GM23248 (cell line): ENCODE measurements around the gene CST6. TPM values are rescaled to one million over a fixed set of nuclear protein-coding genes. Genes with fewer than 3 reads are reported as not detected.
"Not testable (repeated sequence)": the region's sequence is repeated elsewhere in the genome, so short reads cannot be mapped to it uniquely, and the experiment has no call there.

Source experiments
- DNase-seq: peaks from one replicate; pipeline ENCODE4 v3.0.0-alpha.2; 2015
- H2AFZ ChIP-seq: fragments of 200-600 bp; sonication (generic); 2 replicates; pipeline ENCODE4 v1.6.1; 2016; ENCODE audit warnings: antibody characterized with exemption
- H3F3A ChIP-seq: fragments of 200-600 bp; sonication (generic); 2 replicates; pipeline ENCODE4 v1.6.1; 2016; ENCODE audit warnings: mild to moderate bottlenecking, antibody characterized with exemption, mixed run types; ENCODE audit not compliant: insufficient read depth
- H3K27ac ChIP-seq: fragments of 200-600 bp; sonication (generic); 2 replicates; pipeline ENCODE4 v1.5.1; 2016; ENCODE audit warnings: mild to moderate bottlenecking
- H3K27me3 ChIP-seq: fragments of 200-600 bp; sonication (generic); replicated peaks from 2 replicates; pipeline ENCODE4 v1.6.1; 2016; ENCODE audit warnings: mild to moderate bottlenecking; ENCODE audit not compliant: insufficient read depth
- H3K36me3 ChIP-seq: fragments of 200-600 bp; sonication (generic); 2 replicates; pipeline ENCODE4 v1.6.1; 2016; ENCODE audit warnings: low read depth, mild to moderate bottlenecking
- H3K4me1 ChIP-seq: fragments of 200-600 bp; sonication (generic); 2 replicates; pipeline ENCODE4 v1.6.1; 2016; ENCODE audit warnings: mild to moderate bottlenecking; ENCODE audit not compliant: insufficient read depth
- H3K4me2 ChIP-seq: fragments of 200-600 bp; sonication (generic); one replicate; pipeline ENCODE4 v1.6.1; 2016; ENCODE audit warnings: mild to moderate bottlenecking; ENCODE audit not compliant: unreplicated experiment
- H3K4me3 ChIP-seq: fragments of 200-600 bp; sonication (generic); 2 replicates; pipeline ENCODE4 v1.5.1; 2016; ENCODE audit warnings: mild to moderate bottlenecking
- H3K79me2 ChIP-seq: fragments of 200-600 bp; sonication (generic); 2 replicates; pipeline ENCODE4 v1.6.1; 2016; ENCODE audit warnings: mild to moderate bottlenecking; ENCODE audit not compliant: insufficient read depth
- H3K9ac ChIP-seq: fragments of 200-600 bp; sonication (generic); 2 replicates; pipeline ENCODE4 v1.6.1; 2016; ENCODE audit warnings: mild to moderate bottlenecking
- H3K9me2 ChIP-seq: fragments of 200-600 bp; sonication (generic); 2 replicates; pipeline ENCODE4 v1.6.1; 2016; ENCODE audit warnings: mixed run types, mild to moderate bottlenecking, moderate library complexity; ENCODE audit not compliant: insufficient read depth
- H3K9me3 ChIP-seq: fragments of 200-600 bp; sonication (generic); one replicate; pipeline ENCODE4 v1.6.1; 2017; ENCODE audit warnings: low read depth
- H4K20me1 ChIP-seq: fragments of 200-600 bp; sonication (generic); 2 replicates; pipeline ENCODE4 v1.6.0; 2016; ENCODE audit not compliant: insufficient read depth
- EZH2 ChIP-seq: fragments of 200-600 bp; sonication (generic); IDR thresholded peaks from 2 replicates; pipeline ENCODE4 v1.6.1; 2018; ENCODE audit warnings: antibody characterized with exemption, mild to moderate bottlenecking; ENCODE audit not compliant: insufficient read depth, poor library complexity, severe bottlenecking
- EZH2phosphoT487 ChIP-seq: fragments of 200-600 bp; sonication (generic); IDR thresholded peaks from 2 replicates; pipeline ENCODE4 v1.6.1; 2018; ENCODE audit warnings: antibody characterized with exemption, moderate library complexity, mild to moderate bottlenecking, low read depth; ENCODE audit not compliant: insufficient read depth
- WGBS, 2 experiments: methylation state at CpG; one replicate each; pipeline ENCODE4 v1.1.6; 2015 to 2017; ENCODE audit warnings: low lambda C conversion rate in 2 of 2, low coverage in 1 of 2; ENCODE audit errors: missing lambda C conversion rate in 2 of 2; 5-methylcytosine and 5-hydroxymethylcytosine counted together
- in situ Hi-C: fragments of 300-500 bp; cut with MboI; formaldehyde crosslinking; loops from 2 replicates; pipeline ENCODE4 v1.15.0; 2020
- polyA plus RNA-seq: library from polyadenylated mRNA; unstranded; fragments of >200 nt; fragmentation: Nextera tagmentation; extraction: Ambion mirVana; gene quantifications from 2 replicates; pipeline ENCODE4 v1.2.1, GENCODE V29; 2016
- total RNA-seq: library from RNA; depleted of rRNA; stranded (reverse); fragments of >200 nt; shearing (Covaris generic); gene quantifications from 2 replicates; pipeline ENCODE4 v1.2.3, GENCODE V29; 2014

CST6 gene
- total and polyA plus RNA-seq, 2 experiments from 2014 or later: 21.9 to 35.1 TPM

DNA sequence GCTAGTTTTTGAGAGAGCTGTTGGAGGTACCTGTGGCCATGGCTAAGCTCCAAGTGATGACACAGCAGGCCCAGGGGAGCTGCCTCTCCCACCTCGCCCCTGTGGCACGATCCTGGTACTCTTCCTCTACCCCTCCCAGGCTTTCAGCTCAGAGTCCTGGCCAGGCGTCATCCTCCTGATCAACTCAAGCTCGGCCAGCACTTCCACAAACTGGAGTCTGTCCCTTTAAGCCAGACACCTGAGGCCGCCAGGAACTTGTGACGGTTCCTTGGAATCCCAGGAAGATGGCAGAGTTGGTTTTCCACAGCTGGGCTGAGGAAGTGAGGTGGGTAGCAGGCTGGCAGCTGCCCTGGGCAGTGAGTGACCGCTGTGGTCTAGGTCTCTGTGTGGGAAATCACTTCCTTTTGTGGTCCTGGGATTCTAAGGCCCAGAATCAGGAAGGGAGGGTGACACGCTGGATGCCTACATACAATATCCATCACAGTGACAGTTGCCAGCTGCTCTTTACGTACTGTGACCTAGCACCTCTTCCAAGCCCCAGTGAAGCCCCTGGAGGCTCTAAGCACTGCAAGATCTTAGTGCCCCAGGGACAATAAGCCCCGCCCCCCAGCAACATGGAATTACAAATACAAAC is 3.2 kb upstream of the CST6 start:
- in situ Hi-C loops: no loop called here
- Histone ChIP-seq H3K27ac (no peak overlapping the region), H3K27me3 (no peaks in the 10 kb centered on the region), H3K79me2 (peaks cover 14% of the 10 kb centered on the region), H2AFZ (no peak overlapping the region), H3K9me2 (no peaks in the 10 kb centered on the region), H3K4me1 (peaks cover 4% of the 10 kb centered on the region), H3K9me3 (no peaks in the 10 kb centered on the region), H3K4me2 (no peak overlapping the region), H3K36me3 (peaks cover 8% of the 10 kb centered on the region), H4K20me1 (no peaks in the 10 kb centered on the region), H3F3A (no peaks in the 10 kb centered on the region), H3K9ac (no peak overlapping the region), H3K4me3 (no peak overlapping the region)
- WGBS, 2 experiments: 63 to 65% methylated on average over 10 of the region's 10 CpGs
- DNase-seq: no peak
- TF ChIP-seq EZH2 (no peak), EZH2phosphoT487 (no peak)

DNA sequence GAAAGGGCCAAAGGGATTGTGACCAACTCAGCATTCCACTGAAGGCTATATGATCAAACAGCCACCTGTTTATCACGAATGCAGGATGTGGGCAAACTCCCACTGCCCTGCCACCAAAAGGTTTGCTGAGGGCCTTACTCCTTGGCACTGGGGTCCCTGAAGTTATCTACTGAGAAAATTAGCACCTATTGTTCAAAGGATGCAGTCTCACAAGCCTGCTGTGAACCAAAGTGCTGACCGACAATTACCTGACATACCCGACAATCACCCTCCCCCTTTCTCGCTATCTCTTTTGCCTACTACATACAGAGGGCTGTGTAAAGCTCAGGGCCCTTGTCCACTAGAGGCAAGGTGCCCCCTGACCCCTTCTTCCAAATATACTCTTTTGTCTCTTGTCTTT is 1.8 kb upstream of the CST6 start:
- H3K9me2 ChIP-seq, H3K4me2 ChIP-seq, DNase-seq, H3K27ac ChIP-seq, H2AFZ ChIP-seq, H3K9ac ChIP-seq, in situ Hi-C loops, H4K20me1 ChIP-seq, H3K27me3 ChIP-seq, H3K36me3 ChIP-seq, H3K79me2 ChIP-seq, H3K4me3 ChIP-seq, H3K9me3 ChIP-seq, H3F3A ChIP-seq, H3K4me1 ChIP-seq: not testable (repeated sequence)
- 59 to 64% methylated on average over 4 of the region's 4 CpGs for WGBS, 2 experiments

DNA sequence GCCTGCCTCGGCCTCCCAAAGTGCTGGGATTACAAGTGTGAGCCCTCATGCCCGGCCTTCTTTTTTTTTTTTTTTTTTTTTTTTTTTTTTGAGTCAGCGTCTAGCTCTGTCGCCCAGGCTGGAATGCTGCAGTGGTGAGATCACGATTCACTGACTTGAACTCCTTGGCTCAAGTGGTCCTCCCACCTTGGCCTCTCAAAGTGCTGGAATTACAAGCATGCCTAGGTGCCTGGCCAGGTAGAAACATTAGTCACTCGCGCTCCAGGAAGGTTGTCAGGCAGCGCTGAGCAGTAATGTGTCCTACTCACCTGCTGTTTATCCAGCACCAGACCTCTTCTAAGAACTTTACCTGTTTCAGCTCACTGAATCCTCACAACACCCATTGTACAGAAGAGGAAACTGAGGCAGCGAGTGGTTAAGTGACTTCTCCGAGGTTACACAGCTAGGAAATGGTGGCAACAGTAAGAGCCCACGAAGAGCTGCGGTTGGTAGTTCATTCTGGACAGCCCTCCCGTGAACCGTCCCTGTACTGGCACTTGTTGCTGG is 496 bp upstream of the CST6 start:
- H3K9me2 ChIP-seq: no peaks in the 10 kb centered on the region
- H2AFZ ChIP-seq: peak overlapping the region; percentile 58
- H3K27ac ChIP-seq: no peak overlapping the region
- DNase-seq: peak; percentile 84
- peaks cover 23% of the 10 kb centered on the region for H3K4me1 ChIP-seq
- H3K4me3 ChIP-seq: no peak overlapping the region; the same call in 1 of the 2 replicates
- in situ Hi-C loops: no loop called here
- H3K4me2 ChIP-seq: no peak overlapping the region
- H3K9ac ChIP-seq: no peak overlapping the region
- TF ChIP-seq EZH2 (no peak), EZH2phosphoT487 (no peak)
- H3K9me3 ChIP-seq: no peaks in the 10 kb centered on the region
- H4K20me1 ChIP-seq: no peaks in the 10 kb centered on the region
- H3K36me3 ChIP-seq: no peaks in the 10 kb centered on the region
- H3F3A ChIP-seq: no peaks in the 10 kb centered on the region
- 40 to 52% methylated on average over 10 to 14 of the region's 14 CpGs for WGBS, 2 experiments
- H3K79me2 ChIP-seq: no peaks in the 10 kb centered on the region
- no peaks in the 10 kb centered on the region for H3K27me3 ChIP-seq

DNA sequence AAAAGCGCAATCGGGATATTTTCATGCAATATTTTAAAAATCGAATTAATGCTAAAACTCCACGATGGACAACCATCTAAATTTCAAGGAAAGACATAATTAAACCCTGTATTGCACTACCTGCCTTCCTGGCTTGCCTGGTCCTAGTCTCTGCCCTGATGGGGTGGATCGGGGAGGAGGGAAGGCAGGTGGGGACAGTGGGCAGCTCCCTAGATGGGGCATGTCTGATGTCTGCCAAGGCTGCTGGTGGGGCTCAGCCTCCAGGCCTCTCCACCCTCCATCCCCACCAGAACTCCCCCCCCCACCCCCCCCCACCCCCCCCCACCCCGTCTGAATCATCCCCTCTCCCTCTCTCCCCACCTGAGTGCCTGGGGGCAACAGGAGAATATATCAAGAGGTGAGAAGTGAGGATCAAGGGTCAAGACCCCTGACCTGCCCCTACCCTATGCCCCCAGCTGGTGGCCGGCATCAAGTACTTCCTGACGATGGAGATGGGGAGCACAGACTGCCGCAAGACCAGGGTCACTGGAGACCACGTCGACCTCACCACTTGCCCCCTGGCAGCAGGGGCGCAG is 650 bp downstream of the CST6 start:
- Histone ChIP-seq H3F3A (no peaks in the 10 kb centered on the region), H3K36me3 (no peaks in the 10 kb centered on the region), H3K4me2 (no peak overlapping the region), H3K9ac (no peak overlapping the region), H3K4me3 (no peak overlapping the region), H3K27me3 (no peaks in the 10 kb centered on the region), H4K20me1 (no peaks in the 10 kb centered on the region), H3K4me1 (peaks cover 27% of the 10 kb centered on the region), H3K9me2 (no peaks in the 10 kb centered on the region), H3K9me3 (no peaks in the 10 kb centered on the region), H2AFZ (no peak overlapping the region), H3K27ac (no peak overlapping the region), H3K79me2 (no peaks in the 10 kb centered on the region)
- in situ Hi-C loops: no loop called here
- 53 to 68% methylated on average over 9 to 12 of the region's 12 CpGs for WGBS, 2 experiments
- TF ChIP-seq EZH2 (no peak), EZH2phosphoT487 (no peak)
- DNase-seq: no peak
